Stomach (tissue), 4 donors: ENCODE data around the gene PKD2.

Experiments used
- EP300 ChIP-seq: sonication (generic); formaldehyde crosslinking; IDR thresholded peaks from one replicate; pipeline ENCODE4 v1.6.1; 2017; ENCODE audit warnings: antibody characterized with exemption
- POLR2A ChIP-seq, 4 donors: fragments of 450-650 bp; IDR thresholded peaks; one replicate each; pipeline ENCODE4 v1.6.1; 2016; ENCODE audit warnings: antibody characterized with exemption in 4 of 4, control low read depth in 2 of 4, mild to moderate bottlenecking in 1 of 4, moderate library complexity in 1 of 4
- POLR2AphosphoS5 ChIP-seq, 3 donors: sonication (generic); formaldehyde crosslinking; IDR thresholded peaks; one replicate each; pipeline ENCODE4 v1.6.1; 2016; ENCODE audit warnings: antibody characterized with exemption in 3 of 3
- TF ChIP-seq, protein P1 (sequence below), 7 experiments: fragments of 450-650 bp in 4 of 7; fragments of 200-600 bp in 3 of 7; sonication (generic) in 3 of 7; IDR thresholded peaks; one replicate each; pipeline ENCODE4 v1.5.1; 2016 to 2019; ENCODE audit warnings: antibody characterized with exemption in 7 of 7, control low read depth in 2 of 7, mild to moderate bottlenecking in 1 of 7

GRCh38 chr4:88109123-88109881 lies 101.9 kb downstream of the PKD2 start:
- TF ChIP-seq, protein P1, sequence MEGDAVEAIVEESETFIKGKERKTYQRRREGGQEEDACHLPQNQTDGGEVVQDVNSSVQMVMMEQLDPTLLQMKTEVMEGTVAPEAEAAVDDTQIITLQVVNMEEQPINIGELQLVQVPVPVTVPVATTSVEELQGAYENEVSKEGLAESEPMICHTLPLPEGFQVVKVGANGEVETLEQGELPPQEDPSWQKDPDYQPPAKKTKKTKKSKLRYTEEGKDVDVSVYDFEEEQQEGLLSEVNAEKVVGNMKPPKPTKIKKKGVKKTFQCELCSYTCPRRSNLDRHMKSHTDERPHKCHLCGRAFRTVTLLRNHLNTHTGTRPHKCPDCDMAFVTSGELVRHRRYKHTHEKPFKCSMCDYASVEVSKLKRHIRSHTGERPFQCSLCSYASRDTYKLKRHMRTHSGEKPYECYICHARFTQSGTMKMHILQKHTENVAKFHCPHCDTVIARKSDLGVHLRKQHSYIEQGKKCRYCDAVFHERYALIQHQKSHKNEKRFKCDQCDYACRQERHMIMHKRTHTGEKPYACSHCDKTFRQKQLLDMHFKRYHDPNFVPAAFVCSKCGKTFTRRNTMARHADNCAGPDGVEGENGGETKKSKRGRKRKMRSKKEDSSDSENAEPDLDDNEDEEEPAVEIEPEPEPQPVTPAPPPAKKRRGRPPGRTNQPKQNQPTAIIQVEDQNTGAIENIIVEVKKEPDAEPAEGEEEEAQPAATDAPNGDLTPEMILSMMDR (IDR thresholded peaks at IDR 0.05): no peak
- no peak for TF ChIP-seq EP300
- TF ChIP-seq POLR2A (IDR thresholded peaks at IDR 0.05): no peak
- no peak for TF ChIP-seq POLR2AphosphoS5 (IDR thresholded peaks at IDR 0.05)
